Measurements from ENCODE around the gene TDRKH.

Gene TDRKH

DNA sequence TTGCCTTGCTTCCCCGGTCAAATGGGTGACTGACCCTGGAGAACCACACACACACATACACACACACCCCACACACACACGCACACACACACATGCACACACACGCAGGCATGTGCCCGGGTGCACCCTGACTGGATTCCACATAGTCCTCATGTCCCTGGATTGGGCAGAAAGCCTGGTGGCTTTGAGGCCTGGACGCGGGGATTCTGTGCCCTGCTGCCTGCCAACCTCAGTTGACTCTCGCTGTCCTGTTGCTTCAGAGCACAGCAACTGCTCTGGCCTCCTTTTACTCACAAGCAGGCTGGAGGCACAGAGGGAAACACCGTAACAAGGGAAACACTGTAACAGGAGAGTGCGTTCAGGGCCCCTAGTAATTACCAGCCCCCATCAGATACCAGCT is 34.9 kb upstream of the TDRKH start:
- no peak overlapping the region for H3K4me3 ChIP-seq (ENCODE audit: low read depth, low read length)

DNA sequence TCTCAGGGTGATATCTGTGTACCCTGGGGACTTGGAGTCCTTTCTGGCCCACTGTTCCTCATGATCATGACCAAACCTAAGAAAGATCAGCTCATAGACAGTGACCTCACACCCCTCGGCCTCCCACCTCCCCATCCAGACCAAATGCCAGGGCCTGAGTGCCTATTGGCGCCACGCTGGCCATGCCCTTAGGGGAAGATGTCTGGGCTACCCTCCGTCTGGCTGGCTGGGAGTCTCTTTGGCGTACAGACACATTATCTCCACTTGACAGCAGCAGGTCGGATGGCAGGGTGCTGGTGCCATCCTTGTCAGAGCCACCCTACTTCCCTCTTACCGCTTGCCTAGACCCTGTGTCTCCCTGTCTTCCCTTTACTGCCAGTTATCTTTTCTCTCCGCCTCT is 32.9 kb upstream of the TDRKH start:
- H3K4me3 ChIP-seq (ENCODE audit: low read depth, low read length), result no peak overlapping the region

DNA sequence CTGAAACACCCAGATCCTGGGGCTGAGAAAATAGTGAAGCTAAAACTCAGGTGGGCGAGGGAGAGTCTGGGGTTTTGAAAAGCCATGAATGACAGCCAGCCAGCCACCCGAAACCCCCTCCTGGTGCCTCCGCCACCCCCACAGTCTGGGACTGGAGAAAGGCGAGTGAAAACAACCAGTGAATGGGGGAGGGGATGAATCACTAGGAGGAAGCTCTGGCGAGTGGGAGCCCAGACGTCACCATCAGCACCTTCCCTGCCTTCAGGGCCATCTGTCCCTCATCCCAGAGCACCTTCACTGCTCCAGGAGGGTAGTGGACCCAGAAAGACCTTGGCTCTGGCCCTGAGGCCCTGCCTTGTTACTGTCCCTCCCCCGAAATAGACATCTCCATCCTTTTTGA is 32.1 kb upstream of the TDRKH start:
- H3K4me3 ChIP-seq (ENCODE audit: low read depth, low read length), result no peak overlapping the region

DNA sequence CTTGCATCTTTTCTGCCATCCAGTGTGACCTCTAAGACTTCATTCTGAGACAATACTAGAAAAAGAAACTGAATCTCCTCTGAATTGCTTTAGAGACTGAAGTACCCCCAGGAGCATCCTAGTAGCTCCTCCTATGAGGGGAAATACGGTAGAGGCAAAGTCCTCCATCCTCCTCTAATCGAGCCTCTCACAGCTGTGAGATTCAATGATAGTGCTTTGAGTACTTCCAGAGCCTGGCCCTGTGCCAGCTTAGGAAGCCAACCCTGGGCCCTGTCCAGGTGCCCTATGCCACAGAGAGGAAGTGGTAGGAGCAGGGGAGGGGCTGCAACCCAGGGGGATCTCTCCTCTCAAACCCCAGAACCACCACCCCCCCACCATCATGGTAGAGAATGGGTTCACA is 30.6 kb upstream of the TDRKH start:
- H3K4me3 ChIP-seq (ENCODE audit: low read depth, low read length), result no peak overlapping the region

DNA sequence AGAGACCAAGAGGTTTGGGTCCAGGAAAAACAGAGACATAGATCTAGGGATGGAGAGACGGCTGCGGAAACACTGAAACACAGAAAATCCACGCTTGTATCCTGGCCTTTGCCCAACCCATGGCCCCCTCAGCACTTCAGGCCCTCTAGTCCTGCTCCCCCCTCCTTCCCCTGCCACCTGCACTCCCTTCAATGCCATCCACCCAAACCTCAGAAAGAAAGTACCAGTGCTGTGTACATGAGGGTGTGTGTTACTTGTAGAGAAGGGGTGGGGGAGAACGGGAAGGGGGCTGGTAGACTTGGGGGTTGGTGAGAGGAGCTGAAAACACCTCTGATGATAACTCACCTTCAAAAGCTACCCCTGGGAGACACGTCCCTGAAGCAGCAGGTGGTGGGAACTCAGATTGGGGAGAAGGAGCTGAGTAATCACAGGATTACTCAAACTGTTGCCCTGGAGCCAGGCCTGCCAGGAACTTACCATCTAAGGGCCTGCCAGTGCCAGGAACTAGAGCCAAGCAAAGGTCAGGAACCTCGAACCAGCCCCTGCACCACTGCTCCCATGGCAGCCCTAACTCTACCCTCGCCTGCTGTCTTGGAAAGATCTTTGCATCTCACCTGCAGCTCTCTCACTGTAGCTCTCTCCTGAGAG is 29.8 kb upstream of the TDRKH start:
- H3K4me3 ChIP-seq (ENCODE audit: low read depth, low read length), result no peak overlapping the region

DNA sequence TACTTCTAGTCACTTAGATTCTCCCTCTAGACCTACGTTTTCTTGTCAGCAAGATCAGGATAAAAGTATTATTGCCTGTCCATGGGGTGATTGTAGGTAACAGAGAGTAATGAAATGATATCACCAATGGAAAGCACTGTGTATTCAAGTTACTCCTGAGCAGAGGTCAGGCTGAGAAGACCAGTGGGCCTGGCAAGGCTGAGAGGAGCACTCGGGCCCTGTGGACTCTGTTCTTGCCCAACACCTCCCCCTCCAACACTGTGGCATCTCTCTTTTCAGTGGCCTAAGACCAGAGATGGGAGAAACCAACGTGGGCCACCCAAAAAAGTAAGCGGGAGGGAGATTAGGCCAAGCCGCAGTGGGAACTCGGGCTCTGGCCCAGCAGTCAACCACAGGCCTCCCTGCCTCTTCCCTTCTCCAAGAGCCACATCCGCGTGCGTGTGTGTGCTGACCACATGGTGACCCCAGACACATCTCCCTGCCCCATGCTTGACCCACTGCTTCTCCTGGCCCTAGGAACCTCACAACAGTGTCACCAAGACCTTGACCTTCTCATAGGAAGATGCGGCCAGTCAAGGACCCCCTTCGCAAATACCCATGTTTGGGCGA is 29.0 kb upstream of the TDRKH start:
- no peak overlapping the region for H3K4me3 ChIP-seq (ENCODE audit: low read depth, low read length)

DNA sequence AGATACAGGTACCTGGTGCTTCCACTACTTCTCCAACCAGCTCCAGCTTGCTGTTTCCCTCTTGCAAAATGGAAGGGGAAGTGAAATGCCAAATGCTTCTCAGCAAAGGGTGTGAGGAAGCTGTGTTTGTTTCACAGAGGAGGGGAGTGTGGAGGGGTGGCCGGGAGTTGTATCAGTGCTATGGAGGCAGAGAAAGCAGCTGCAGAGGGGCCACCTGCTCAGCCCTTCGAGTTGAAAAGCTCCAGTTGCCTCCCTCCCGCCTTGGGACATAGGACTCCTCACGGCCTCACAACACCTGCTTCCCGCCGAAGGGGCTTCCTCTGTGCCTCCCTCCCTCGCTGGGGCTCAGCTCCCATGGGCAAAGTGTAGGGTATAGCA is 27.0 kb upstream of the TDRKH start:
- H3K4me3 ChIP-seq (ENCODE audit: low read depth, low read length), result no peak overlapping the region

DNA sequence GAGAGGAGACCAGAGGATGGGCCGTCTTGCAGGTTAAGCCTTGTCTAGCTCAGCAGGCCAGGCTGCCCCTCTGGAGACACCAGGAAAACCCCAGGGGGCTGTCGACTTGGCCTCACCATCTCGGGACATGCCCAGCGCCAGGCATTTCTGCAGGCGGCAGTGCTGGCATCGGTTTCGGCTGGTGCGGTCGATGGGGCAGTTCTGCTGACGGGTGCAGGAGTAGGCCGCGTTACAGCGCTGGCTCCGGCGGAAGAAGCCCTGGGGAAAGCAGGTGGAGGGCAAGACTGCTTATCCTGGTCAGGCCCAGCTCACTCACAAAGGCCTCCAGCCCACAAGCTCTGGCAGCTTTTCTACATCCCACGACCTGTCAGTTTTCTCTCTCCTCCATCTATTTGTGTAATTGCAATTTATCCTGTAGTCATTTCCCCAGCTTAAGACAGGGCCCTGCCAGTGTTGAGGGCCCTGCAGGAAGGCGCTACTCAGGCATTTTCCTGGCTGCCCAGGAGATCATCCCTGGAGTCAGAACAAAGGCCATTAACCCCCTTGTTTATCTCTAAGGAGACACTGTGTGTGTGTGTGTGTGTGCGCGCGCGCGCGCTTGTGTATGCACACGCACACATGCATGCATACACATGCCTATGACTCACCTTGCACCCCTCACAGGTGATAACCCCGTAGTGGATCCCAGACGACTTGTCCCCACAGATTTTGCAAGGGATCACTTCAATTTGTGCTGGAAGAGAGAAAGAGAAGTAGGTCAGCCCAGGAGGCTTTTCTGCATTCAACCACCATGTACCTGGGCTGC is 26.4 kb upstream of the TDRKH start:
- no peak overlapping the region for H3K4me3 ChIP-seq (ENCODE audit: low read depth, low read length)

DNA sequence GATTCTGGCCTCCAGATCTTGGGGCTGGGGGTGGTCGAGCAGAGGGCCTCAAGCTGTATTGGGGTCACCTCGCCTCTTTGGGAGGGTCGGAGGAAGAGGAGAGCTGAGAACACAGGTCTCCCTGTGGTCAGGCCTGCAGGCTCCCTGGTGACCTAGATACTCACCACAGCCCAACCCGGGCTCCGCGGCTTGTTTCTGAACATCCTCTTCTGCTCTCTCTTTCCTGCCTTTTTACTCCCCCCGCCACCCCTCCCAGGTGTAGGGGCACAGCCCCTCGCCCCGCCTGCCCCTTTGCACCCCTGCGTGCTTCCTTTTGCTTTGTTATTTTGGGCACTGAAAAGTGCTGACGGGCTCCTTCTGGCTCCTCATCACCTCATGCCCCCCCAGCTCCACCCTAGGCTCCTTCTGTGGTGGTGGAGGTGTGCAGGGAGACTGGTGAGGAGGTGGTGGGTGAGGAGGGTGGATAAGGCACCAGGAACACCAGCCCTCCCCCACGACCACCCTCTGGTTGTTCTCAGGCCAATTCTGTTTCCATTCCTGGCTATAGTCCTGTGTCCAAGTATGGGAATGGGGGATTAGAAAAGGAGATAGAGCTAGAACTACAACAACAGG is 25.5 kb upstream of the TDRKH start:
- no peak overlapping the region for H3K4me3 ChIP-seq (ENCODE audit: low read depth, low read length)

DNA sequence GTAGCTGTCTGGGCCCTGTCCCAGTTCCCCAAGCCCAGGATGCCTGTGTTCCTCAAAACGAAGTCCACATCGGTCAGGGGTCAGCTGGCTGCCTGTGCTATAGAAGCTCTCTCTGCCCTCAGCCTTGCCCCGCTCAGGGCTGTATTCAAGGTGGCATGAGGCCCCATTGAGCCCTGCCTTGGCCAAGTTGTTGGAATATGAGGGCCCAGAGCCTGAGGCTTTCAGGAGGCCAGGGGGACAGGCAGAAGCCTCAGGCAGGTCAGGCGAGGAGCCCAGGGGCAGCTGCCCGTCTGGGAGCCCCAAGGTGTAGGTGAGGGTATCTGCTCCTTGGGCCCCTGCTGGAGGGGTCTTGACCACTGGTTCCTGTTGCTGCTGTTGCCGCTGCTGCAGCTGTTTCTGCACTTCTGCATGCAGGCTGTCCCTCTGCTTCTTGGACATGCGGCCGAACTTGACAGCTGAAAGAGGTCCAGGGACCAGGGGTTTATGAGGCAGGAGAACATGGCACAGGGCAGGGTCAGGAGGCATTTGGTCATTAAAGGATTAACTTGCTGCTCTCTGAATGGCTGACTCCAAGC is 24.8 kb upstream of the TDRKH start:
- no peak overlapping the region for H3K4me3 ChIP-seq (ENCODE audit: low read depth, low read length)

DNA sequence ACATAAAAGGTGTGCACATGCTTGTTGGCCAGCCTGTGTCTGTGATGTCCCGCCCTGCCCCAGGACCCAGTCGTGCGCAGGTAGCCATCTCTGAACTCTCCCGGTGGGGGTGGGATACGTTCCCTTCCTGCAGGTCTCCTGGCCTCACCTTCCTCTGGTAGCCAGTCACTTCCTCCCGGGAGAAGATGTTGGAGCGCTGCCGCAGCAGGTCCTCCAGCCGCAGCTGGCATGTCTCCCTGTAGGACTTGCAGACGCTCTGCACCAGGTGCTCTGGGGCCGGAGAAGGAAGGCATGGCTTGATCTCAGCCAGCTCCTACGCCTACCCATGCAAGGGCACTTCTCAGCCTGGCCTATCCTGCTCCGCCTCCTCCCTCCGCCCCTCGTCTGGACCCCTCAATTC is 24.1 kb upstream of the TDRKH start:
- no peak overlapping the region for H3K4me3 ChIP-seq (ENCODE audit: low read depth, low read length)

DNA sequence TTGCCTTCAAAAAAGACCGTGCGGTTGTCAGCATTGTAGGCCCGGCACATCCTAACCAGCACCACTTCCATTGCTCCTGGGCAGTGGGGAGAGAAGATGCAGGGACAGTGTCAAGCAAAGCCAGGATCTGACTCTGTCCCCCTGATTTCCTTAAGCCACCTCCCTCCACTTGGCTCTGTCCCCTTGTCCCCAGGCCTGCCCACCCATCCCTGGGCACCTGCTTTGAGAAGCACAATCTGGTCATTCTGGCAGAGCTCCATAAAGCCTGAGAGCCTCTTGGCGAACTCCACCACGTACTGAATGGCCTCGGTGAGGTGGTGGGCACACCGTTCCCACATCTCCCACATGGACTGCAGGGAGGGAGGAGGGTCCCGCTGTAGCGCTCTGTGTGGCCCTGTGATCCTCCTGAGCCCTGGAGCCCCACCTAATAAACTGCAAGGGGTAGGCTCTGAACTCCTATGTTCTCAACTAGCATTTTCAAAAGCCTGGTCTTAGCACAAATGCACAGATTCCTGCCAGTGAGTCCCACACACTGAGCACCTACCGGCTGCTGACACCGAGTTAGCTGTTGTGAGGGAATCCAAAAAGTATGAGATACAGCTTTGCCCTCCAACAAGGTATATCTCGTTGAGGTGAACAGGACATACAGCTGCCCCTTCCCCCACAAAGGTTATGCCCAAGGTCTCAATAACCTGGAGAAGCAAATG is 23.1 kb upstream of the TDRKH start:
- no peak overlapping the region for H3K4me3 ChIP-seq (ENCODE audit: low read depth, low read length)

DNA sequence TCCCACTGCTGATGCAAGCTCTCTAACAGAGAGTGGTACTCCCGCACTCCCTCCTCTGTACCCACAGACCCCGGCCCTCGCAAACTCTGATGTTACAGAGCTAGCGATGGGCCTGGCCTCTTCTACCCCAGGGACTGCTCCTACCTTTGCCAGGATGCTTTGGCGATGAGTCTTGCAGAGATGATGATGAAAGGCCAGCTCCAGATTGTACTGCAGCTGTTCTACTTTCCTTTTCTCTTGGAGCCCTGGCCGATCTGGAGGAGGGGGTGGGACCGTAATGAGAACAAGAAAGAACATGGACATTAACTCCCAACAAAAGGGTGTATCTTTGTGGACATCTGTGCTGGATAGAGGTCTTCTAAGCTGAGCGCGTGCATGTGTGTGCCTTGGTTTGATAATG is 20.9 kb upstream of the TDRKH start:
- no peak overlapping the region for H3K4me3 ChIP-seq (ENCODE audit: low read depth, low read length)

DNA sequence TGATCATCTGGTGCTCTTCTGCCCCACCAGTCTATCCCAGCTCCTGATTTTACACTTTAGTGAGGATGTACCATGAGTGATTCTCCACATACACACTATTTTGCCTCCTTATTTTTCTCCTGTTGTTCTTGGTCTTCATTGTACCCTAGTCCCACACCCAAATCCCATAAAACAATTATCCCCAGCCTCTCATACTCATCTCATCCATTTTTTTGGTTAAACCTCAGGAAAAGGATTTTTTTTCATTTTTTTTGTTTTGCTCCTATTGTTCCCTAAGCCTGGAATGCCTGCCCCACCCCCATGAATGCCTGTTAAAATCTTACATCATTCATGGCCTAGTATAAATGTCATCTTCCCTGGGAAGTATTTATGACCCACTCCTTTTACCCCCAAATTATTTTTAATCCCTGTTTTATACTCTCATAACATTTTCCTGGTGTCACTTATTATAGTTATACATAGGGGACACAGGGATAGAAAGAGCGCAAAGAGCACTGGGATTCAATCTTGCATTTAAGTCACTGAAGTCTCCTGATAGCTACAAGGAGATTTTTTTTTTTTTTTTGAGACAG is 19.8 kb upstream of the TDRKH start:
- no peak overlapping the region for H3K4me3 ChIP-seq (ENCODE audit: low read depth, low read length)

DNA sequence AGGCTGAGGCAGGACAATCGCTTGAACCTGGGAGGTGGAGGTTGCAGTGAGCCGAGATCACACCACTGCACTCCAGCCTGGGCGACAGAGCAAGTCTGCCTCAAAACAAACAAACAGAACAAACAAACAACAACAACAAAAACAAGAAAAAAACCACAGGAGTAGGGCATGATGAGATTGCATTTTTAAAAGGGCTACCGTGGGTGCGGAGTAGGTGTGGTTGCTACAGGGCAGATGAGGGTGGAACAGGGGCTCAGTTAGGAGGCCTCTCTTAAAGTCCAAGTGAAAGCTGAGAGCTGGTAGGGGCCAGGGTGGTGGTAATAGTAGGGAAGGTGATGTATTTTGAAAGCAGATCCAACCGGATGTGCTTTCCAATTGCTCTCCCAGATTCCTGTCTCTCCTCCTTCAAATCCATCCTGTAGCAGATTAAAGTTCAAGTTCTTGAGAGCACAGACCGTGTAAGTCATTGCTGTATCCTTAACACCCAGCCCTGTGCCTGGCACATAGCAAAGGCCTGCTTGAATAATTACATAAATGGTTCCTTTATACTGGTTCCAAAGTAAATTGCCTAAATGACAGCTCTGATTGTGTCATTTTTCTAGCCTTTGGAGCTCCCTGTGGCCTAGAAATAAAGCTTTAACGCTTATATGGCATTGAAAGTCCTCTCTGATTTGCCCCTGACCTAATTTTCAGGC is 19.1 kb upstream of the TDRKH start:
- no peak overlapping the region for H3K4me3 ChIP-seq (ENCODE audit: low read depth, low read length)

DNA sequence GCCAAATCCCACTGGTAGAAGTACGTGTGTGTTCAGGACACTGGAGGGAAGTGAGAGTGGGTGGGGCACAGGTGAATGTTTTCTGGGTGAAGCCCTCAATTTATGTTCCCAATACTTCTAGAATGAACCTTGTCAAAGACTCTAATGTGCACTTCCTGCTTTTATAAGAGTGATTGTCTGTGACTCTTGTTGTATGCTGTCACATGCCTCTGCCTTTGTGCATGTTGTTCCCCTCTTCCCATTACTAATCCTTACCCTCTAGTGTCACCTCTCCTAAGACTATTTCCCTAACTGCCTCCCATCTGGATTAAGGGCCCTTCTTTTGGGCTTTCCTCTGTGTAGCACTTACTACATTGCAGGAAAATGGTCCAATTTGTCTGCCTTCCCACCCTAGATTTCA is 17.5 kb upstream of the TDRKH start:
- H3K4me3 ChIP-seq (ENCODE audit: low read depth, low read length), result no peak overlapping the region

DNA sequence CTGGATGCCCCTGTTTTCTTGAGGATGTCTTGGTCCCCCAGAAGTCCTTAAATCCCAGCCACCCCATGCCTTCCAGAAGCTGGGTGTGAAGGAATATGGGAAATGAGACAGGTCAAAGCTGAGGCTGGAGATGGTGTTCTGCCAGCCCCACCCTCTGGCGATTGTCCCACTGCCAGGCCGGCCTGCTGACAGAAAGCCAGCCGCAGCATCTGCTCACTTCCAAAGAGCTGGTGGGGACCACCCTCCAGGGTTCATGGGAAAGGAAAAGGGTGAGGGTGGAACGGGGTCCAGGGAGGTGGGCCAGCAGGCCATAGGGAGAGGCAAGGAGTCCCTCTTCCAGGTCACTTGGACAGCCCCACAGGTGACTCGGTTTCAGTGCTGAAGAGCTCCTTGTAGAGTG is 16.8 kb upstream of the TDRKH start:
- no peak overlapping the region for H3K4me3 ChIP-seq (ENCODE audit: low read depth, low read length)

DNA sequence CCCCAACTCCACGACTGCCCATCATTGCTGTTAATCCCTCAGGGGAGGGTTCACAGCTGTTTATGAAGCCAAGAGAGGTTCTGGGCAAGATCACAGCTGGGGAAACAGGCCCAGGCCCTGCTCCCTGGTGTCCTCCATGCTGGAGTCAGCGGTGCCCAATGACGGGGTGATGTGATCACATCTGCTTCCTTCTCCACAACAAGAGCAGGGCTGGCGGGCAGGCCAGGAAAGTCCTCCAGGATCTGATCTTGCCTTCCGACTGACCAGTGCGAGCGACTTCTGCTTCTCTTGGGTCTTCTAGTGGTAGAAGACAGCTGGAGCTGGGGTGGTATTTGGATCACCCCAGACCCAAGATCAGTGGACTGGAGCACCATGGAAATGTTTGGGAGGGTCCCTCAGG is 15.9 kb upstream of the TDRKH start:
- no peak overlapping the region for H3K4me3 ChIP-seq (ENCODE audit: low read depth, low read length)

DNA sequence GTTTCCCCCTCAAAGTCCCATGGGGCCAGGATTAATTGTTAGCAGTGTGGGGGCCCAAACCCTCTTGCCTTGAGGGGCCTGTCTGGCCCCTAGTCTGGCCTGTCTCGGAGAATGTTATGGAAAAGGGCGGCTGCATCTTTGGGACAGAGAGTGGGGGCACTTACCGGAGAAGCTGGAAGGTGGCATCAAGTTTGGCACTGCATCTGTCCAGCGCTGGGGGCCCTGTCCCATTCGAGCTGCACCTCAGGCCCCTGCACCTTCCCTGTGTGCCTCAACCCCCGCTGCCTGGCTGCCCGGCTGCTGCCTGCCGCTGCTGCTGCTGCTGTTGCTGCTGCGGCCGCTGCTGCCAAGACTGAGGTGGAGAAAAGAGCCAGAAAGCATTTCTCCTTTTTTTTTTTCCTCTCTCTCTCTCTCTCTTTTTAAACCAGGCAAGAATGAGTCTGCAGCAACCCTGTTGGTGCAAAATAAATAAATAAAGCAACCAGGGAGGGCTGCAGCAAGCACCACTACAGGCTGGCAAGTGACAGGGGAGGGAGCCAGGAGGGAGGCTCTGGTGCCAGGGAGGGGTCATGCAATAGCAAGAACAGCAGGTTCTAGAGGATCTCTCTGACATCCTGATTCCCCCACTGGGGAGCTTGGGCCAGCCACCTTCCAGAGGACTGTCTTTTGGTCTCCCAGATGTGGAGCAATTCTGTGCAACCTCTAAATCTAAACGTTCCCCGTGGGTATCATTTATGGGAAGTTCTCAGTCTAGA is 14.9 kb upstream of the TDRKH start, which contains the start of gene LINGO4:
Gene LINGO4 (minus strand): TSS at position 354 of the 755 bp plus-strand sequence. CDS start 2,715 bp downstream, outside the sequence.
- no peak within 1 kb of the TSS for H3K4me3 ChIP-seq (ENCODE audit: low read depth, low read length)
